Stimulated activated CD4-positive, alpha-beta T cell treated with anti-CD3 and anti-CD28 coated beads, Interleukin-1b, Interleukin-23, amount 100 ng/mL, for 24 hours (primary cell): Measurements from ENCODE around the gene KAZN.

ENCODE experiments used
- DNase-seq, 4 experiments: peaks; one replicate each; pipeline ENCODE4 v3.0.0-alpha.2; 2020; ENCODE audit warnings: low read depth in 4 of 4, low spot score in 1 of 4

Gene KAZN

GRCh38 chr1:15045123-15045522 is 446.6 kb downstream of the KAZN start:
- no peak for DNase-seq

- peak; percentile 26 to 37 (median 34) for DNase-seq
Measured at GRCh38 chr1:15046487-15047165, 448.1 kb downstream of the KAZN start.

GRCh38 chr1:15047237-15047636 is 448.8 kb downstream of the KAZN start:
- no peak for DNase-seq

- DNase-seq, result no peak
Measured at GRCh38 chr1:15048437-15048980, 450.0 kb downstream of the KAZN start.

- DNase-seq, result no peak
Measured at GRCh38 chr1:15049067-15049466, 450.6 kb downstream of the KAZN start.

- no peak for DNase-seq
Measured at GRCh38 chr1:15051882-15052528, 453.5 kb downstream of the KAZN start.

GRCh38 chr1:15053153-15053552 is 454.7 kb downstream of the KAZN start:
- no peak for DNase-seq

GRCh38 chr1:15055736-15056415 is 457.4 kb downstream of the KAZN start:
- no peak for DNase-seq

- no peak for DNase-seq
Measured at GRCh38 chr1:15056515-15057285, 458.2 kb downstream of the KAZN start.

- no peak for DNase-seq
Measured at GRCh38 chr1:15057834-15058233, 459.3 kb downstream of the KAZN start.

- no peak for DNase-seq
Measured at GRCh38 chr1:15058261-15058660, 459.8 kb downstream of the KAZN start.

GRCh38 chr1:15060104-15060503 is 461.6 kb downstream of the KAZN start:
- DNase-seq, result no peak

GRCh38 chr1:15062479-15063099 is 464.1 kb downstream of the KAZN start:
- DNase-seq, result no peak

- DNase-seq, result no peak
Measured at GRCh38 chr1:15063346-15063745, 464.9 kb downstream of the KAZN start.

- DNase-seq, result no peak
Measured at GRCh38 chr1:15063783-15064182, 465.3 kb downstream of the KAZN start.

GRCh38 chr1:15064217-15064929 is 465.9 kb downstream of the KAZN start:
- DNase-seq, result no peak

- no peak for DNase-seq
Measured at GRCh38 chr1:15065291-15065690, 466.8 kb downstream of the KAZN start.

GRCh38 chr1:15065736-15066135 is 467.3 kb downstream of the KAZN start:
- no peak for DNase-seq

GRCh38 chr1:15066191-15066590 is 467.7 kb downstream of the KAZN start:
- no peak for DNase-seq

GRCh38 chr1:15067148-15067547 is 468.7 kb downstream of the KAZN start:
- DNase-seq, result no peak
